Measurements from ENCODE around the gene LMO2.

LMO2 gene

GRCh38 chr11:33885338-33886005 lies 6.4 kb downstream of the LMO2 start:
- no peak for DNase-seq

GRCh38 chr11:33884601-33885000 lies 7.3 kb downstream of the LMO2 start:
- no peak for DNase-seq

- DNase-seq: no peak
Observed at GRCh38 chr11:33884035-33884434, 7.8 kb downstream of the LMO2 start.

GRCh38 chr11:33881651-33882503 lies 10.0 kb downstream of the LMO2 start:
- no peak for DNase-seq

- DNase-seq: no peak
Observed at GRCh38 chr11:33880979-33881378, 10.9 kb downstream of the LMO2 start.

GRCh38 chr11:33879375-33879774 lies 12.5 kb downstream of the LMO2 start:
- DNase-seq: no peak

- DNase-seq: no peak
Observed at GRCh38 chr11:33877038-33877437, 14.8 kb downstream of the LMO2 start.

- no peak for DNase-seq
Observed at GRCh38 chr11:33875621-33876294, 16.1 kb downstream of the LMO2 start.

- no peak for DNase-seq
Observed at GRCh38 chr11:33874910-33875490, 16.9 kb downstream of the LMO2 start.

GRCh38 chr11:33874433-33874832 lies 17.4 kb downstream of the LMO2 start:
- DNase-seq: no peak

- peak; percentile 52 for DNase-seq
Observed at GRCh38 chr11:33869481-33870422, 22.1 kb downstream of the LMO2 start.

- DNase-seq: no peak
Observed at GRCh38 chr11:33868647-33869461, 23.0 kb downstream of the LMO2 start.

- no peak for DNase-seq
Observed at GRCh38 chr11:33867996-33868646, 23.8 kb downstream of the LMO2 start.

GRCh38 chr11:33867561-33867960 lies 24.3 kb downstream of the LMO2 start:
- DNase-seq: no peak

GRCh38 chr11:33866936-33867335 lies 24.9 kb downstream of the LMO2 start:
- DNase-seq: no peak

- no peak for DNase-seq
Observed at GRCh38 chr11:33864479-33864878, 27.4 kb downstream of the LMO2 start.

- DNase-seq: no peak
Observed at GRCh38 chr11:33863418-33864172, 28.3 kb downstream of the LMO2 start.

GRCh38 chr11:33861941-33862589 lies 29.8 kb downstream of the LMO2 start:
- DNase-seq: no peak

- no peak for DNase-seq
Observed at GRCh38 chr11:33861386-33861785, 30.5 kb downstream of the LMO2 start.

Measured in NCI-H2029 (cell line).